Measurements from ENCODE around the gene IL10.

IL10 gene

GRCh38 chr1:206754011-206754410 lies 18.3 kb downstream of the IL10 start:
- ChIA-PET CTCF (interaction anchor here (0.6 kb wide), 1 partner anchor 228 kb away, joined by 3 read pairs; no protein-coding TSS in a partner anchor), POLR2A (no interaction called here)
- H3K36me3 ChIP-seq (ENCODE audit: control insufficient read depth in 2 of 2, insufficient read depth in 1 of 2, low read length in 2 of 2): no peaks in the 10 kb centered on the region
- no peak overlapping the region for H3K4me3 ChIP-seq (ENCODE audit: low read depth, low read length)
- no peaks in the 10 kb centered on the region for H3K4me1 ChIP-seq (ENCODE audit: control insufficient read depth, insufficient read depth, low read length)
- H3K27ac ChIP-seq (ENCODE audit: extremely low read depth, low read depth, low read length): no peak overlapping the region
- TF ChIP-seq ZNF629 (tag by site-specific recombination; IDR thresholded peaks at IDR 0.05) (no peak), HOXA7 (CRISPR knock-in tag; IDR thresholded peaks at IDR 0.05; ENCODE audit: borderline replicate concordance) (no peak)
- H3K9me3 ChIP-seq (ENCODE audit: control insufficient read depth, insufficient read depth, low read depth, low read length): no peaks in the 10 kb centered on the region

DNA sequence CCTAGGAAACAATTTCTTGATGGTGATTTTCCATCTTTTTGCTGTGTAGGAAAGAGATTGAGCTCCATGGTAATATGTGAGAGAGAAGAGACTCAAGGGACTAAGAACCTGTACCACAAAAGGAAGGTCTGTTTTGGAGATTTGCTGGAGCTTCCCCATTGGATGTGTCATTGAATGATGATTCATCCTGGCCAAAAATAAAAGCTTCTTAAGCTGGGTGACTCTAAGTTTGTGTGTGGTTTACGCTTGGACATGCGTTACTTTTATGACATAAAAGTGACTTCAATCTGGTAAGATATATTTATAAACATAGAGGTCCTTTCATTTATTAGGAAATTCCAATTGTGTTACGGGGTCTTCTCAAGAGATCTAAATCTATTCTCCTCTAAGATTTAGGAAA lies 19.2 kb downstream of the IL10 start:
- Histone ChIP-seq H3K27ac (ENCODE audit: extremely low read depth, low read depth, low read length) (no peak overlapping the region), H3K36me3 (ENCODE audit: control insufficient read depth in 2 of 2, insufficient read depth in 1 of 2, low read length in 2 of 2) (no peaks in the 10 kb centered on the region), H3K4me1 (ENCODE audit: control insufficient read depth, insufficient read depth, low read length) (no peaks in the 10 kb centered on the region), H3K4me3 (ENCODE audit: low read depth, low read length) (no peak overlapping the region), H3K9me3 (ENCODE audit: control insufficient read depth, insufficient read depth, low read depth, low read length) (no peaks in the 10 kb centered on the region)
- POLR2A ChIA-PET: no interaction called here
- TF ChIP-seq YY1 (tag by site-specific recombination; IDR thresholded peaks at IDR 0.05): no peak
- no peak for TF ChIP-seq SETDB1 (IDR thresholded peaks at IDR 0.05; ENCODE audit: insufficient read length, low read length)
- TF ChIP-seq ZNF221 (tag by site-specific recombination; IDR thresholded peaks at IDR 0.05; ENCODE audit: borderline replicate concordance): no peak
- TF ChIP-seq ZNF768 (tag by site-specific recombination; IDR thresholded peaks at IDR 0.05): no peak
- TF ChIP-seq, protein P1, sequence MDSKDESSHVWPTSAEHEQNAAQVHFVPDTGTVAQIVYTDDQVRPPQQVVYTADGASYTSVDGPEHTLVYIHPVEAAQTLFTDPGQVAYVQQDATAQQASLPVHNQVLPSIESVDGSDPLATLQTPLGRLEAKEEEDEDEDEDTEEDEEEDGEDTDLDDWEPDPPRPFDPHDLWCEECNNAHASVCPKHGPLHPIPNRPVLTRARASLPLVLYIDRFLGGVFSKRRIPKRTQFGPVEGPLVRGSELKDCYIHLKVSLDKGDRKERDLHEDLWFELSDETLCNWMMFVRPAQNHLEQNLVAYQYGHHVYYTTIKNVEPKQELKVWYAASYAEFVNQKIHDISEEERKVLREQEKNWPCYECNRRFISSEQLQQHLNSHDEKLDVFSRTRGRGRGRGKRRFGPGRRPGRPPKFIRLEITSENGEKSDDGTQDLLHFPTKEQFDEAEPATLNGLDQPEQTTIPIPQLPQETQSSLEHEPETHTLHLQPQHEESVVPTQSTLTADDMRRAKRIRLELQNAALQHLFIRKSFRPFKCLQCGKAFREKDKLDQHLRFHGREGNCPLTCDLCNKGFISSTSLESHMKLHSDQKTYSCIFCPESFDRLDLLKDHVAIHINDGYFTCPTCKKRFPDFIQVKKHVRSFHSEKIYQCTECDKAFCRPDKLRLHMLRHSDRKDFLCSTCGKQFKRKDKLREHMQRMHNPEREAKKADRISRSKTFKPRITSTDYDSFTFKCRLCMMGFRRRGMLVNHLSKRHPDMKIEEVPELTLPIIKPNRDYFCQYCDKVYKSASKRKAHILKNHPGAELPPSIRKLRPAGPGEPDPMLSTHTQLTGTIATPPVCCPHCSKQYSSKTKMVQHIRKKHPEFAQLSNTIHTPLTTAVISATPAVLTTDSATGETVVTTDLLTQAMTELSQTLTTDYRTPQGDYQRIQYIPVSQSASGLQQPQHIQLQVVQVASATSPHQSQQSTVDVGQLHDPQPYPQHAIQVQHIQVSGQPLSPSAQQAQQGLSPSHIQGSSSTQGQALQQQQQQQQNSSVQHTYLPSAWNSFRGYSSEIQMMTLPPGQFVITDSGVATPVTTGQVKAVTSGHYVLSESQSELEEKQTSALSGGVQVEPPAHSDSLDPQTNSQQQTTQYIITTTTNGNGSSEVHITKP (tag by site-specific recombination; IDR thresholded peaks at IDR 0.05): no peak
- no peak for TF ChIP-seq ZNF426 (tag by site-specific recombination; IDR thresholded peaks at IDR 0.05)
- TF ChIP-seq TCF7L2 (IDR thresholded peaks at IDR 0.05; ENCODE audit: borderline replicate concordance, low read depth, low read length): no peak
- TF ChIP-seq, protein P2, sequence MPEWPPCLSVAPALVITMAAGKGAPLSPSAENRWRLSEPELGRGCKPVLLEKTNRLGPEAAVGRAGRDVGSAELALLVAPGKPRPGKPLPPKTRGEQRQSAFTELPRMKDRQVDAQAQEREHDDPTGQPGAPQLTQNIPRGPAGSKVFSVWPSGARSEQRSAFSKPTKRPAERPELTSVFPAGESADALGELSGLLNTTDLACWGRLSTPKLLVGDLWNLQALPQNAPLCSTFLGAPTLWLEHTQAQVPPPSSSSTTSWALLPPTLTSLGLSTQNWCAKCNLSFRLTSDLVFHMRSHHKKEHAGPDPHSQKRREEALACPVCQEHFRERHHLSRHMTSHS (tag by site-specific recombination; IDR thresholded peaks at IDR 0.05): no peak
- TF ChIP-seq, protein P3, sequence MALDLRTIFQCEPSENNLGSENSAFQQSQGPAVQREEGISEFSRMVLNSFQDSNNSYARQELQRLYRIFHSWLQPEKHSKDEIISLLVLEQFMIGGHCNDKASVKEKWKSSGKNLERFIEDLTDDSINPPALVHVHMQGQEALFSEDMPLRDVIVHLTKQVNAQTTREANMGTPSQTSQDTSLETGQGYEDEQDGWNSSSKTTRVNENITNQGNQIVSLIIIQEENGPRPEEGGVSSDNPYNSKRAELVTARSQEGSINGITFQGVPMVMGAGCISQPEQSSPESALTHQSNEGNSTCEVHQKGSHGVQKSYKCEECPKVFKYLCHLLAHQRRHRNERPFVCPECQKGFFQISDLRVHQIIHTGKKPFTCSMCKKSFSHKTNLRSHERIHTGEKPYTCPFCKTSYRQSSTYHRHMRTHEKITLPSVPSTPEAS (tag by site-specific recombination; IDR thresholded peaks at IDR 0.05): no peak
- no peak for TF ChIP-seq ZNF16 (tag by site-specific recombination; IDR thresholded peaks at IDR 0.05; ENCODE audit: low read depth)
- TF ChIP-seq, protein P4, sequence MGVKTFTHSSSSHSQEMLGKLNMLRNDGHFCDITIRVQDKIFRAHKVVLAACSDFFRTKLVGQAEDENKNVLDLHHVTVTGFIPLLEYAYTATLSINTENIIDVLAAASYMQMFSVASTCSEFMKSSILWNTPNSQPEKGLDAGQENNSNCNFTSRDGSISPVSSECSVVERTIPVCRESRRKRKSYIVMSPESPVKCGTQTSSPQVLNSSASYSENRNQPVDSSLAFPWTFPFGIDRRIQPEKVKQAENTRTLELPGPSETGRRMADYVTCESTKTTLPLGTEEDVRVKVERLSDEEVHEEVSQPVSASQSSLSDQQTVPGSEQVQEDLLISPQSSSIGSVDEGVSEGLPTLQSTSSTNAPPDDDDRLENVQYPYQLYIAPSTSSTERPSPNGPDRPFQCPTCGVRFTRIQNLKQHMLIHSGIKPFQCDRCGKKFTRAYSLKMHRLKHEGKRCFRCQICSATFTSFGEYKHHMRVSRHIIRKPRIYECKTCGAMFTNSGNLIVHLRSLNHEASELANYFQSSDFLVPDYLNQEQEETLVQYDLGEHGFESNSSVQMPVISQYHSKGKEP (tag by site-specific recombination; IDR thresholded peaks at IDR 0.05): no peak
- TF ChIP-seq ZNF335 (tag by site-specific recombination; conservative IDR thresholded peaks at IDR 0.05): no peak
- no peak for TF ChIP-seq ZNF521 (tag by site-specific recombination; IDR thresholded peaks at IDR 0.05)
- no peak for TF ChIP-seq ZNF664 (tag by site-specific recombination; IDR thresholded peaks at IDR 0.05)
- no peak for TF ChIP-seq ZNF670 (tag by site-specific recombination; IDR thresholded peaks at IDR 0.05; ENCODE audit: low read depth)
- no peak for TF ChIP-seq ZNF548 (tag by site-specific recombination; IDR thresholded peaks at IDR 0.05)
- TF ChIP-seq, protein P5, sequence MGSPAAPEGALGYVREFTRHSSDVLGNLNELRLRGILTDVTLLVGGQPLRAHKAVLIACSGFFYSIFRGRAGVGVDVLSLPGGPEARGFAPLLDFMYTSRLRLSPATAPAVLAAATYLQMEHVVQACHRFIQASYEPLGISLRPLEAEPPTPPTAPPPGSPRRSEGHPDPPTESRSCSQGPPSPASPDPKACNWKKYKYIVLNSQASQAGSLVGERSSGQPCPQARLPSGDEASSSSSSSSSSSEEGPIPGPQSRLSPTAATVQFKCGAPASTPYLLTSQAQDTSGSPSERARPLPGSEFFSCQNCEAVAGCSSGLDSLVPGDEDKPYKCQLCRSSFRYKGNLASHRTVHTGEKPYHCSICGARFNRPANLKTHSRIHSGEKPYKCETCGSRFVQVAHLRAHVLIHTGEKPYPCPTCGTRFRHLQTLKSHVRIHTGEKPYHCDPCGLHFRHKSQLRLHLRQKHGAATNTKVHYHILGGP (tag by site-specific recombination; IDR thresholded peaks at IDR 0.05): no peak
- no peak for TF ChIP-seq ZNF654 (tag by site-specific recombination; IDR thresholded peaks at IDR 0.05; ENCODE audit: low read depth)
- TF ChIP-seq GLIS1 (tag by site-specific recombination; IDR thresholded peaks at IDR 0.05): no peak
- CTCF ChIA-PET: interaction anchor here (1.3 kb wide), 1 partner anchor 56 kb away, joined by 3 read pairs; no protein-coding TSS in a partner anchor
